Epithelial cell of proximal tubule (primary cell): ENCODE data around the gene GNG5. TPM values are rescaled to one million over a fixed set of nuclear protein-coding genes. Genes with fewer than 3 reads are reported as not detected.
"Not testable (repeated sequence)": the region's sequence is repeated elsewhere in the genome, so short reads cannot be mapped to it uniquely, and the experiment has no call there.

Experiments
- DNase-seq: peaks from one replicate; pipeline ENCODE4 v3.0.0-alpha.2; 2011; ENCODE audit warnings: low read depth
- H3K4me3 ChIP-seq: 2 replicates; pipeline ENCODE4 v1.5.1; 2011; ENCODE audit warnings: low read depth, mild to moderate bottlenecking, low read length
- CTCF ChIP-seq: conservative IDR thresholded peaks from 2 replicates; pipeline ENCODE4 v1.5.1; 2012; ENCODE audit warnings: low read depth, mild to moderate bottlenecking, low read length
- total RNA-seq: library from RNA; depleted of rRNA; stranded (reverse); fragments of >200 nt; gene quantifications from 2 replicates; pipeline ENCODE4 v1.2.3, GENCODE V29; 2015

The GNG5 gene
- total RNA-seq, 1 donor from 2014 or later: 109 TPM

- DNase-seq: no peak
- no peak for TF ChIP-seq CTCF
- H3K4me3 ChIP-seq: no peak overlapping the region
Observed at GRCh38 chr1:84524590-84524989, 18.2 kb upstream of the GNG5 start.

GRCh38 chr1:84510668-84511067, 4.3 kb upstream of the GNG5 start:
- no peak overlapping the region for H3K4me3 ChIP-seq
- DNase-seq: no peak
- no peak for TF ChIP-seq CTCF

GRCh38 chr1:84510165-84510564, 3.8 kb upstream of the GNG5 start:
- DNase-seq: no peak
- H3K4me3 ChIP-seq: no peak overlapping the region
- TF ChIP-seq CTCF: no peak

GRCh38 chr1:84509029-84509428, 2.6 kb upstream of the GNG5 start:
- TF ChIP-seq CTCF: no peak
- no peak overlapping the region for H3K4me3 ChIP-seq
- DNase-seq: no peak

- H3K4me3 ChIP-seq: no peak overlapping the region
- no peak for DNase-seq
- TF ChIP-seq CTCF: no peak
Observed at GRCh38 chr1:84508510-84508909, 2.1 kb upstream of the GNG5 start.

- not testable (repeated sequence) for H3K4me3 ChIP-seq, DNase-seq
Observed at GRCh38 chr1:84507887-84508286, 1.5 kb upstream of the GNG5 start.

GRCh38 chr1:84506729-84507453, 510 bp upstream of the GNG5 start:
- peak overlapping the region; percentile 69 for H3K4me3 ChIP-seq
- no peak for DNase-seq
- no peak for TF ChIP-seq CTCF
